ENCODE results near the gene CGB1. TPM values are rescaled to one million over a fixed set of nuclear protein-coding genes. Genes with fewer than 3 reads are reported as not detected.

The CGB1 gene
- total and polyA plus RNA-seq, 2 of the 13 experiments (the other 11 are each of a cell fraction or from before 2014, with no cell fraction given) = not detected

DNA sequence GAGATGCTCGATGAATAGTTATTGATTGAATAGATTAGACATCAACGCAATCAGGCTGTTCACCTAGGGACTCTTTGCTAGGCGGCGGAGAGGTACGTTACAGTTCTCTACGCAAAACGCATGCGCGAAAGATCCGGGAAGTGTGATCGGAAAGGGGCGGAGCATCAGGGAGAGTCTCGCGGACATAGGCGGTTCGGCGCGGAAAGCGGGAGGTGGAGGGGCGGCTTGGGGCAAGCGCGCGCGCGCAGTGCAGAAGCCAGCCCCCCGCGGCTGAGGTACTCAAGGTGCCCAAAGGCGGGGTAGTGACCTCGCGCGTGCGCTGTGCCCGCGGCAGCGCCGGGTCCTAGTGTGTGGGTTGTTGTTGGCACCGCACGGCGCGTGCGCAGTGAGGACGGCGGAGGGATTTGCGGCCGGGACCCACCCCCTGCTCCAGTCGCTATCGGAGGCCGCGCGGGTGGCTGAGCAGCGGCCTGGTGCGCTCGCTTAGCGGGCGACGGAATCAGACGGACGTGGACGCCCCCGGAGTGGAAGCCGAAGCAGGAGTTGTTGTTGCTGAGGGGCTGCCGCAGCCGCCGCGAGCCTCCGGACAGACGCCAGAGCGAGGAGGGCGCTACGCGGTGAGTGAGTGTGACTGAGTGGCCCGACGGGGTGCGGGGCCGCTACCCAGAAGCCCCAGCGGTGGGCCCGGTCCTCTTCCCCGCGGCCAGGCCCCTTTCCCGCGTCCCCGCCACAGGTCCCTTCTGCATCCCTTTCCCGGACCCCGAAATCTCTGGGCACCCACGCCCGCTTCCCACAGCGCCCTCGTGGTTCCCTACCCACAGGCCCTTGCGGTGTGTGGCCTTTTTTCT is 48.5 kb upstream of the CGB1 start, which contains the start of gene SNRNP70 (continued):
- TF ChIP-seq YY1 (IDR thresholded peaks at IDR 0.05; ENCODE audit: insufficient read depth, insufficient replicate concordance, low read depth, low read length) (peak; percentile 44), ZNF776 (CRISPR knock-in tag; IDR thresholded peaks at IDR 0.05) (peak; percentile 92), ZNF772 (CRISPR knock-in tag; IDR thresholded peaks at IDR 0.05) (peak; percentile 85)

DNA sequence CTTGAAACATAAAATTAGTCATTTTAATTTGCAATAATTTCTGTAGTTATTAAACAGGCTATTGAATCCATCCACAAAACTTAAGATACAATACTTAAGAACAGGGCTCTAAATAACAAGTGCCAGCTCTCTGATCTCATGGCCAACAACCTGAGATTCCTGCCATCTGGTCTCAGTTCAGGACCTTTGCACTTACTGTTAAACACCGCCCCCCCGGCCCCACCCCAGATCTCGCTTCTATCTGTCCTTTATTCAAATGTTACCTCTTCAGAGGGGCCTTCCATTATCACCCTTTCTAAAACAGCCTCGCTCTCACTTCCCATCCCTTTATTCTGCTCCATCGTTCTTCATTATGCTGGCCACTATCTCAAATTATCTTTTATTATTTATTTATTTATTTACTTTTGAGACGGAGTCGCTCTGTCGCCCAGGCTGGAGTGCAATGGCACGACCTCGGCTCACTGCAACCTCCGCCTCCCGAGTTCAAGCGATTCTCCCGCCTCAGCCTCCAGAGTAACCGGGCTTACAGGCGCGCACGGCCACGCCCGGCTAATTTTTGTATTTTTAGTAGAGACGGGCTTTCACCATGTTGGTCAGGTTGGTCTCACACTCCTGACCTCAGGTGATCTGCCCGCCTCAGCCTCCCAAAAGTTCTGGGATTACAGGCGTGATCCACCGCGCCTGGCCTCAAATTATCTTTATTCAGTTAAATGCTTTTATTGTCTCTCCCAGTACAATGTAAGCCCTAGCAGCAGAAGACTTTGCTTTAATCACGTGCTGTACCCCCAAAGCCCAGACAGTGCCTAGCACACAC is 47.7 kb upstream of the CGB1 start:
- POLR2A ChIA-PET = no interaction called here
- peak overlapping the region; percentile 99 for H3K9ac ChIP-seq (ENCODE audit: insufficient read depth, low read depth, low read length)
- peaks cover 10 to 14% of the 10 kb centered on the region in 2 experiments for H3K36me3 ChIP-seq (replicated peaks in 1 of 2; ENCODE audit: control insufficient read depth in 1 of 2, insufficient read depth in 2 of 2, low read length in 2 of 2)
- DNase-seq (ENCODE audit: low spot score) (no peak), ATAC-seq (peak; percentile 8; the same call in 2 of the 3 replicates), FAIRE-seq (no peak)
- 57% methylated on average over 26 of the region's 26 CpGs for WGBS (ENCODE audit: low lambda C conversion rate)
- peaks cover 38% of the 10 kb centered on the region for H3K79me2 ChIP-seq (ENCODE audit: insufficient read depth, low read length)
- no TSS peak for BruUV-seq (replicated peaks)
- H3K4me2 ChIP-seq (ENCODE audit: low read depth, low read length) = peak overlapping the region; percentile 79
- H4K20me1 ChIP-seq (ENCODE audit: insufficient read depth, low read length) = peaks cover 33% of the 10 kb centered on the region
- no peaks in the 10 kb centered on the region; the same call in 1 of the 2 replicates for H3K9me3 ChIP-seq (ENCODE audit: low read length)
- H3K4me3 ChIP-seq (replicated peaks in 1 of 3; ENCODE audit: insufficient read depth in 1 of 3, low read depth in 2 of 3, low read length in 3 of 3) = peak overlapping the region; percentile 25 to 91 (median 45); a peak in 5 of 6 replicates
- CTCF ChIA-PET (ENCODE audit: low intra/inter-chr PET ratio, low total read pairs) = no interaction called here
- peaks cover 53% of the 10 kb centered on the region for H3K4me1 ChIP-seq (ENCODE audit: insufficient read depth, low read length)
- in situ Hi-C loops (cut with HindIII; ENCODE audit: extremely low pct_ligation_motif_present, low pct_unique_long_range_greater_than_20kb) (no loop called here), intact Hi-C loops (cut with micrococcal nuclease; ENCODE audit: unreplicated experiment) (no loop called here)
- peak overlapping the region; percentile 94 for H3K27ac ChIP-seq (ENCODE audit: extremely low read length, insufficient read depth, low read length)
- H3K27me3 ChIP-seq (ENCODE audit: control insufficient read depth in 1 of 2, insufficient read depth in 2 of 2, low read length in 2 of 2) = no peaks in the 10 kb centered on the region; a peak in 1 of 5 replicates
- H2AFZ ChIP-seq (ENCODE audit: low read length) = peak overlapping the region; percentile 24
- TF ChIP-seq, protein P1, sequence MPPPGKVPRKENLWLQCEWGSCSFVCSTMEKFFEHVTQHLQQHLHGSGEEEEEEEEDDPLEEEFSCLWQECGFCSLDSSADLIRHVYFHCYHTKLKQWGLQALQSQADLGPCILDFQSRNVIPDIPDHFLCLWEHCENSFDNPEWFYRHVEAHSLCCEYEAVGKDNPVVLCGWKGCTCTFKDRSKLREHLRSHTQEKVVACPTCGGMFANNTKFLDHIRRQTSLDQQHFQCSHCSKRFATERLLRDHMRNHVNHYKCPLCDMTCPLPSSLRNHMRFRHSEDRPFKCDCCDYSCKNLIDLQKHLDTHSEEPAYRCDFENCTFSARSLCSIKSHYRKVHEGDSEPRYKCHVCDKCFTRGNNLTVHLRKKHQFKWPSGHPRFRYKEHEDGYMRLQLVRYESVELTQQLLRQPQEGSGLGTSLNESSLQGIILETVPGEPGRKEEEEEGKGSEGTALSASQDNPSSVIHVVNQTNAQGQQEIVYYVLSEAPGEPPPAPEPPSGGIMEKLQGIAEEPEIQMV (CRISPR knock-in tag; IDR thresholded peaks at IDR 0.05; ENCODE audit: low read depth) = peak; percentile 16; the same call in 1 of the 2 replicates
- TF ChIP-seq ZNF878 (CRISPR knock-in tag; IDR thresholded peaks at IDR 0.05) (0 out of 2 replicates have a peak, but pooled peaks have one; percentile 44), EED (CRISPR knock-in tag; IDR thresholded peaks at IDR 0.05) (0 out of 2 replicates have a peak, but pooled peaks have one; percentile 19), ZNF724P (CRISPR knock-in tag; IDR thresholded peaks at IDR 0.05; ENCODE audit: borderline replicate concordance) (no peak), ZNF264 (CRISPR knock-in tag; IDR thresholded peaks at IDR 0.05) (no peak), SRY (CRISPR knock-in tag; IDR thresholded peaks at IDR 0.05) (no peak), TCF12 (IDR thresholded peaks at IDR 0.05) (no peak), TCF12 (CRISPR knock-in tag; IDR thresholded peaks at IDR 0.05) (0 out of 2 replicates have a peak, but pooled peaks have one; percentile 18), ATF7-NPFF (CRISPR knock-in tag; IDR thresholded peaks at IDR 0.05; ENCODE audit: low read depth) (no peak), NFYC (CRISPR knock-in tag; IDR thresholded peaks at IDR 0.05) (no peak), RBAK (CRISPR knock-in tag; IDR thresholded peaks at IDR 0.05) (0 out of 2 replicates have a peak, but pooled peaks have one; percentile 39), HNF4G (IDR thresholded peaks at IDR 0.05; ENCODE audit: borderline replicate concordance, low read depth, low read length) (peak; percentile 18; the same call in 1 of the 2 replicates), HNF4G (CRISPR knock-in tag; IDR thresholded peaks at IDR 0.05; ENCODE audit: borderline replicate concordance, low read depth) (no peak), ZMAT3 (CRISPR knock-in tag; conservative IDR thresholded peaks at IDR 0.05) (0 out of 2 replicates have a peak, but pooled peaks have one; percentile 4)
- TF ChIP-seq, protein P2, sequence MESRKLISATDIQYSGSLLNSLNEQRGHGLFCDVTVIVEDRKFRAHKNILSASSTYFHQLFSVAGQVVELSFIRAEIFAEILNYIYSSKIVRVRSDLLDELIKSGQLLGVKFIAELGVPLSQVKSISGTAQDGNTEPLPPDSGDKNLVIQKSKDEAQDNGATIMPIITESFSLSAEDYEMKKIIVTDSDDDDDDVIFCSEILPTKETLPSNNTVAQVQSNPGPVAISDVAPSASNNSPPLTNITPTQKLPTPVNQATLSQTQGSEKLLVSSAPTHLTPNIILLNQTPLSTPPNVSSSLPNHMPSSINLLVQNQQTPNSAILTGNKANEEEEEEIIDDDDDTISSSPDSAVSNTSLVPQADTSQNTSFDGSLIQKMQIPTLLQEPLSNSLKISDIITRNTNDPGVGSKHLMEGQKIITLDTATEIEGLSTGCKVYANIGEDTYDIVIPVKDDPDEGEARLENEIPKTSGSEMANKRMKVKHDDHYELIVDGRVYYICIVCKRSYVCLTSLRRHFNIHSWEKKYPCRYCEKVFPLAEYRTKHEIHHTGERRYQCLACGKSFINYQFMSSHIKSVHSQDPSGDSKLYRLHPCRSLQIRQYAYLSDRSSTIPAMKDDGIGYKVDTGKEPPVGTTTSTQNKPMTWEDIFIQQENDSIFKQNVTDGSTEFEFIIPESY (CRISPR knock-in tag; IDR thresholded peaks at IDR 0.05) = 0 out of 2 replicates have a peak, but pooled peaks have one; percentile 17
